NCI-H2171 (cell line): ENCODE data around the gene NECTIN1.

Source experiments
- DNase-seq: peaks from one replicate; lab custom pipeline; 2025; lab: John Stamatoyannopoulos, UW

Gene NECTIN1

GRCh38 chr11:119728651-119729580, at the start of gene NECTIN1:
Gene NECTIN1 (minus strand): TSS chr11:119729200. CDS start chr11:119728553, 647 bp downstream.
- DNase-seq, result peak; percentile 70

DNA sequence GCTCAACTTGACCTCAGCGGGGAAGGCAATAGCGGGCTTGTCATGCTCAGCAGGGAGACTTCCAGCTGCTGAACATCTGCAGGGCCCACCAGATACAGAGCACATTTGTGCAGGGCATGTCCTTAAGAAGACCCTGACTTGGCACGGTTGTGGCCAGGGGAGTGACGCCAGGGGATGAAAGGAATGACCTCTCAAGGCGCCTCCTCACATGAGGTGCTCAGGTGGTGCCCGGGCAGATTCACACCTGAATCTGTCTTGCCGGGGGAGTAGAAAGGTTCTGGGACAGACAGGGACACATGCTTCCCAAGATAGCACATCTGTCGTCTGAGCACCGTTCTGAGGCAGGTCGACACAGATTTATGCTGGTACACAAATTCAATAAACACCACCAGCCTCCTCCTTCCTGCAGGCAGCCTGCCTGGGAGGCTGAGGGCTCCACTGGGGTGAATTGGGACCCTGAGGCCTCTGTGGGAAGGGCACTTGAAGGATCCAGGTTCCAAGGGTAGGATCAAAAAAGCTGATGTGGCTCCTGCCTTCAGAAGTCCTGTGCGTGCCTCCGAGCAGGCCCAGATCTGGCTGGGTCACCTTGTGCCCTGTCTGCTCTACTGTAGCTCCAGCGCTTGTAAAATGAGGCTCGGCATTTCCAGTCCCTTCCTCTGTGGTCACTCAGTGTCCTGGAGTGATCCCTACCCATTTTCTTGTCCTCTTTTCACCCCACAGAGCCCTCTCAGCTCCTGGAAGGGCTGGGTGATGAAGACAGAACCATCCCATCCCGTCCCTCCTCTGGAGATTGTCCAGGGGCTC, 49.6 kb upstream of the NECTIN1 start:
- no peak for DNase-seq

DNA sequence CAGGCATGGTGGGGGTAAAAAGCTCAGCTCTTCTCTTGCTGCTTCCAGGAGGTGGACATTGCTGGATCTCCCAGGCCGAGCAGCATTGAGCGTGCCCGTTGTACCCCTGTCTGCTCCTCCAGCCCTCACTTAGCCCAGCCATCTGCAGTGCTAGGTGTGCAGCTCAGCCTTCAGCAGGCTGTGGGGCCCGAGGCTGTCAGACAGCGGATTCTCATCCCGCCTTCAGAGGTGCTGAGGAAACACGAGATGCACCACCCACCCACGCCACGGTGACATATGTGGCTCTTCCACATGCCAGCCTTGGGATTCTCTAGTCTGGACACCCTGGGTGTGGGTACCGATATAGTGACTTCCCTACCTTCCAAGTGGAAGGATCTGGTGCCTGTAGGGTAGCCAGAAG, 48.9 kb upstream of the NECTIN1 start:
- no peak for DNase-seq

DNA sequence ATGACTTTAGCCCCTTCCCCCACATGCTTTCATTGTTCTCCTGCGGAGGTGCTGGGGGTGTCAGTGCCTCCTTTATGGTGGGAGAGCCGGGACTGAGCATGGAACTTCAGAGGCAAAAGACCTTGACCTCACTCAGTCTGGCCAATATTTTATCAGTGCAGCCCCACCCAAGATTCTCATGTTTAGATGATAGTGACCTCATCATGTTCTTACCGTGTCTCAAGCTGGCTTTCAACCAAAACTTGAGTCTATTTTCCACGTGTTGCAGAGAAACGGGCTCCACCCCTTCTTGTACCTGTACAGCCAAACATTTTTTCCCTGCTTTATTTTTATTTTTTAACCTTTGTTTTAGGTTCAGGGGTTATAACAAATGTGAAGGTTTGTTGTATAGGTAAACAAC, 47.7 kb upstream of the NECTIN1 start:
- no peak for DNase-seq

- no peak for DNase-seq
Observed at GRCh38 chr11:119776031-119776636, 47.1 kb upstream of the NECTIN1 start.

GRCh38 chr11:119774172-119774763, 45.3 kb upstream of the NECTIN1 start:
- no peak for DNase-seq

DNA sequence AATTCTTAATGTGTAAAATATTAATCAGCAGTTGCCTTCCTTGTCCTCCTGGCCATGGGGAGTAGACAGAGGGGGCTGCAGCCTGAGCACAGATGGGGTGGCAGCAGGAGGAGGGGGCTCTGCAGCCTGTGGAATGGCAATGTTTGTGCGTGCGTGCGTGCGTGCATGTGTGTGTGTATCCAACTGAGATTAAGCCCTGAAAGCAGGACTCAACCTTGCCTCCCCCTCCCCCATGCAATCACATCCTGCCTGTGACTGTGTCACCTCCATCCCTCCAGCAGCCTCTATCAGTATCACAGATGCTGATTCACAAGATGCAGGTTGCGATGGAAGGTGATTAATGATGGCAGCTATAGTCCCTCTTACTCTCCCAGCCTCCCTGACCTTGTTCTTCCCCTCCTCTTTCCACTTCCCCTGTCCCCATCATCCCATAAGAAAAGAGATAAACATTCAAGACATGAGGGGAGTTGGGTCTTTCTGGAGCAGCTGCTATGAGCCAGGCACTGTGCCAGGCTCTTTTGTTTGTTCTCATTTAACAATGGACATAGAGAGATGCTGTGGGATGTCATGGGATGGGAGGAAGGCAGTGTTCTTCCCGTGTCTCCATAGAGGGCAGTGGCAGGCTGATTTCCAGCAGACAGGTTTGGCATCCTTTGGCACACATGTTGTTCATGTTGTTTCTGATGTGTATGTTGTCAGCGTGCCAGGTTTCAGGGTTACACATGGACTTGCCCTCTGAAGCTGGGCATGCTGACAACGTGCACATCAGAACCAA, 43.8 kb upstream of the NECTIN1 start:
- DNase-seq, result no peak

GRCh38 chr11:119772076-119772475, 43.1 kb upstream of the NECTIN1 start:
- no peak for DNase-seq

DNA sequence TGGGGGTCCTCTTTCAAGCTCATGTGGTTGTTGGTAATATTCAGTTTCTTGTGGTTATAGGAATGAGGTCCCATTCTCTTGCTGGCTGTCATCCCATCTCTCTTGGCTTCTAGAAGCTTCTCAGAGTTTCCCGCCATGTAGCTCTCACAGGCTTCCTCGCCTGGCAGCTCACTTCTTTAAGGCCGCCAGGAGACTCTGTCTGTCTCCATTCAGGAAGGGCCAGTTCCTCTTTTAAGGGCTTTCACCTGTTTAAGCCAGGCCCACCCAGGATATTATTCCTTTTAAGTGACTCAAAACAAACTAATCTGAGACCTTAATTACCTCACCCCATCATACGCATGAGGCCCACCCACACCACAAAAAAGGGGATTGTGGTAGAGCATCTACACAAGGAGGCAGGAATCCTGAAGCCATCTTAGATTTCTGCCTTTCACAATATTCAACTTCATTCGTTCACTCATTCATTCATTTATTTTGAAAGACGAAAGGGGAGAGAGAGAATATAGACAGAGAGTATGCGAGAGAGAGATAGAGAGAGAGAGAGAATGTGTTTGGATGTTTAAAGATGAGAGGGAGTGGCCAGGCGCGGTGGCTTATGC, 42.3 kb upstream of the NECTIN1 start:
- DNase-seq, result no peak

DNA sequence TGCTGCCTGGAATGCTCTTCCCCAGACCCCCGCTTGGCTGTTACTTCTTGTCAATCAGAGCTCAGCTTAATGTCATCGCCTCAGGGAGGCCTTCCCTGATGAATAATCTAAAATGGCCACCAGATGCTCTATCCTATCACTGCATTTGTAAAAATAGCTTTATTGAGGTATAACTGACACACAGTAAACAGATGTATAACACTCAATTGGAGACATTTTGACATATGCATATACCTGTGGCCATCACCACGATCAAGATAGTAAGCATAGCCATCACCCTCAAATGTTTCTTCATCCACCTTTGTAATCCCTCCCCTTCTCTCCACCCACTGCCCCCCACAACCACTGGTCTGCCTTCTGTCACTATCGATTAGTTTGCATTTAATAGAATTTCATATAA, 36.6 kb upstream of the NECTIN1 start:
- no peak for DNase-seq

- DNase-seq, result no peak
Observed at GRCh38 chr11:119764108-119764868, 35.3 kb upstream of the NECTIN1 start.

GRCh38 chr11:119763071-119763728, 34.2 kb upstream of the NECTIN1 start:
- no peak for DNase-seq

- no peak for DNase-seq
Observed at GRCh38 chr11:119759747-119760412, 30.9 kb upstream of the NECTIN1 start.

DNA sequence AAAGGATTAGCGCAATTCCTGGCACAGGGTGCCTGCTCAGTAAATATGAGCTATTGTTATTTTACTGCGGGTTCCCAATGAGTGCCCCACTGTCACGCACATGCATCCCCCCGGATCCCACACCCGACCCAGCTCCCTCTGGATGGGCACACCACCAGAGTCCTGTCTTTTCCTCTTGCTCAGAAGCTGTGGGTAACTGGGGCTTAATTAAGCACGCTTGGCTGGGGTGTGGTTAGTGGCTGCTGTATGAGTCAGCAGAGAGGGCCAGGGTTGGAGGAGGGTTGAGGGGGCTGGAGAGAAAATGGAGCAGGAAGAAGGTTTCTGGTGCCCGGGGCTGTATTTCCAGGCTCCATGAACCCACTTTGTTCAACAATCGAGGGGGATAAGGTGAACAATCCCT, 30.3 kb upstream of the NECTIN1 start:
- DNase-seq, result no peak

DNA sequence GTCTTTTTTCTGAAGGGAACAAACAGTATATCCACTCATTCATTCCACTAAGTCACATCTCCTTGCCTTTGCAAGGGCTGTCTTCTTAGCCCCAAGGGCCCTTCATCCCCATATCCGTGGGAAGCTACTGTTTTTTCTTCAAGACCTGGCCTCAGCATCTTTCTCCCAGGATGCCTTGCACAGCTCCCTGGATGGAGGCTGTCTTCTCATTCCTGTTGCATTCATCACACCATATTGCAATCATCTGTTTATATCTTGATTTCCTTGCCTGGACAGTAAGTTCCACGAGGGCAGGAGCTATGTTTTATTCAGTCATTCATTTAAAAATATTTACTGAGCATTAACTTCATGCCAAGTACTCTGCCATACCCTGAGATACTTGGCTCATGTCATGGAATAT, 29.3 kb upstream of the NECTIN1 start:
- DNase-seq, result no peak

DNA sequence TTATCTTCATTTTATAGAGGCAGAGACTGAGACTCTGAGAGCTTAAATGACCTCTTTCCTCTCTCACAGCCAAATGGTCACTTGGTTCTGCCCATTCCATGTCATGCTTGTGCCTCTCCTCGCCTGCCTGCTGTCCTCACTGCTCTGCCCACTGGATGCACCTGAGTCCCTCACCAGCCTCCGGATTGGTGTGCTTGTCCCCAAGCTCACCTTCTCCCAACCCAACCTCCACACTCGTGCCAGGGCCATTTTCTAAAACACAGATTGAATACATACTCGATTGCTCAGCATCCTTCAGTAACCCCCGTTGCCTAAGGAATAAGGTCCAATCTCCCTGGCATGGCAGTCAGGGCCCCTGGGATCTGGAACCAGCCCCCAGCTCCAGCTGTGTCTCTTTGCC, 28.4 kb upstream of the NECTIN1 start:
- no peak for DNase-seq

DNA sequence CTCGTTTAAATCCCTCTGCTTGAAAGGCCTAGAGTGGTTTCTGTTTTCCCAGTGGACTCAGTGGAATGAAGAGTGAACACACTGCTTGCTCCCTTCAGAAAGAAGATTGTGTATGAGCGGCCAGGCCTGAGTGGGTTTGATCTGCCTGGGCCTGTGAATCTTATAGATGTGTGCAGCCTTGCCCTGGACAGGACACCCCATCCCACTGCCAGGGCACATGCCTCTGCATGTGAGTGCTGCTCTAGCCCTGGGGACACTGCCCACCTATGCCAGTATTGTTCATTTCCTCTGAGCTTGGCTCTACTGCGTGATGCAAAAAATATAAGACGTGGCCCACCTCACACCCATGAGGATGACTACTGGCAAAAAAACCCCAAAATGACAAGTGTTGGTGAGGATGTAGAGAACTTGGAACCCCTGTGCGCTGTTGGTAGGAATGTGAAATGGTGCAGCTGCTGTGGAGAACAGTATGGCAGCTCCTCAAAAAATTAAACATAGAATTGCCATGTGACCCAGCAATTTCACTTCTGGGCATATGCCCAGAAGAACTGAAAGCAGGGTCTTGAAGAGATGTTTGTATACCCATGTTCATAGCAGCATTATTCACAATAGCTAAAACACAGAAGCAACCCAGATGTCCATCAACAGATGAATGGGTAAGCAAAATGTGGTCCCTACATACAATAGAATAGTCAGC, 27.3 kb upstream of the NECTIN1 start:
- DNase-seq, result no peak

- DNase-seq, result peak; percentile 15
Observed at GRCh38 chr11:119755356-119756071, 26.5 kb upstream of the NECTIN1 start.
